Erythroblast (primary cell): ENCODE data around the gene AAR2.

ENCODE experiments used
- GATA1 ChIP-seq: IDR thresholded peaks from 2 replicates; pipeline ENCODE4 v1.6.1; 2011; ENCODE audit warnings: low read depth, mild to moderate bottlenecking, control low read depth, low read length, moderate library complexity
- POLR2A ChIP-seq: IDR thresholded peaks from 2 replicates; pipeline ENCODE4 v1.6.1; 2011; ENCODE audit warnings: mild to moderate bottlenecking, low read length

GRCh38 chr20:36231331-36231730 lies 4.9 kb upstream of the AAR2 start:
- TF ChIP-seq POLR2A (no peak), GATA1 (no peak)
